SK-N-SH treated with all-trans-retinoic acid at 6 μM for 48 hours (cell line): ENCODE results near the gene RTP5.

Source experiments
- BACH2 ChIP-seq: fragments of 250-450 bp; sonication (Bioruptor Pico); IDR thresholded peaks from 2 replicates; pipeline ENCODE4 v1.9.0; 2021; ENCODE audit warnings: mild to moderate bottlenecking, borderline replicate concordance
- CREB5 ChIP-seq: fragments of 250-450 bp; sonication (Bioruptor Pico); IDR thresholded peaks from 2 replicates; pipeline ENCODE4 v1.5.1; 2020; ENCODE audit warnings: low read depth, mild to moderate bottlenecking, moderate library complexity
- CSRNP3 ChIP-seq: fragments of 250-450 bp; sonication (Bioruptor Pico); IDR thresholded peaks from 2 replicates; pipeline ENCODE4 v1.5.1; 2021; ENCODE audit warnings: mild to moderate bottlenecking, moderate library complexity
- GLIS3 ChIP-seq: fragments of 250-450 bp; sonication (Bioruptor Pico); IDR thresholded peaks from 2 replicates; pipeline ENCODE4 v1.5.0; 2020; ENCODE audit warnings: mild to moderate bottlenecking, moderate library complexity
- OSR1 ChIP-seq: fragments of 250-450 bp; sonication (Bioruptor Pico); IDR thresholded peaks from 2 replicates; pipeline ENCODE4 v1.8.0; 2022; ENCODE audit warnings: moderate library complexity, mild to moderate bottlenecking, inconsistent platforms
- PATZ1 ChIP-seq: fragments of 250-450 bp; sonication (Bioruptor Pico); IDR thresholded peaks from 2 replicates; pipeline ENCODE4 v1.8.0; 2020; ENCODE audit warnings: mild to moderate bottlenecking, moderate library complexity, borderline replicate concordance
- RARB ChIP-seq: fragments of 250-450 bp; sonication (Bioruptor Pico); IDR thresholded peaks from 2 replicates; pipeline ENCODE4 v1.8.0; 2021; ENCODE audit warnings: mild to moderate bottlenecking, moderate library complexity
- TCF4 ChIP-seq: fragments of 250-450 bp; sonication (Bioruptor Pico); IDR thresholded peaks from 2 replicates; pipeline ENCODE4 v1.8.0; 2021; ENCODE audit warnings: mild to moderate bottlenecking, moderate library complexity, borderline replicate concordance
- TSHZ2 ChIP-seq: fragments of 250-450 bp; sonication (Bioruptor Pico); IDR thresholded peaks from 2 replicates; pipeline ENCODE4 v1.5.0; 2020; ENCODE audit warnings: mild to moderate bottlenecking, moderate library complexity
- ZC3H10 ChIP-seq: fragments of 250-450 bp; sonication (Bioruptor Pico); IDR thresholded peaks from 2 replicates; pipeline ENCODE4 v1.5.1; 2021; ENCODE audit warnings: mild to moderate bottlenecking, moderate library complexity
- ZFP3 ChIP-seq: fragments of 250-450 bp; sonication (Bioruptor Pico); IDR thresholded peaks from 2 replicates; pipeline ENCODE4 v1.5.0; 2020; ENCODE audit warnings: mild to moderate bottlenecking, moderate library complexity
- ZNF565 ChIP-seq: fragments of 450-650 bp; formaldehyde crosslinking; conservative IDR thresholded peaks from 2 replicates; pipeline ENCODE4 v1.5.0; 2020; ENCODE audit warnings: low read depth, mild to moderate bottlenecking, moderate library complexity
- ZNF8 ChIP-seq: fragments of 450-650 bp; formaldehyde crosslinking; IDR thresholded peaks from 2 replicates; pipeline ENCODE4 v1.5.0; 2020; ENCODE audit warnings: mild to moderate bottlenecking, moderate library complexity

- TF ChIP-seq TSHZ2 (CRISPR knock-in tag) (no peak), ZC3H10 (CRISPR knock-in tag) (no peak), OSR1 (CRISPR knock-in tag) (no peak), RARB (no peak), CREB5 (CRISPR knock-in tag) (no peak), PATZ1 (CRISPR knock-in tag) (no peak), BACH2 (CRISPR knock-in tag) (no peak), TCF4 (CRISPR knock-in tag) (no peak), ZNF565 (CRISPR knock-in tag) (no peak), ZFP3 (no peak), GLIS3 (no peak), CSRNP3 (CRISPR knock-in tag) (no peak), ZNF8 (no peak)
These were observed 6.0 kb upstream of the RTP5 start for GRCh38 chr2:241863536-241863954.
